ENCODE measurements around the gene COASY. TPM values are rescaled to one million over a fixed set of nuclear protein-coding genes. Genes with fewer than 3 reads are reported as not detected.
"Not testable (repeated sequence)": the region's sequence is repeated elsewhere in the genome, so short reads cannot be mapped to it uniquely, and the experiment has no call there.

The COASY gene
- total and polyA plus RNA-seq, 2 donors from 2014 or later: 71.9 to 145 TPM

DNA sequence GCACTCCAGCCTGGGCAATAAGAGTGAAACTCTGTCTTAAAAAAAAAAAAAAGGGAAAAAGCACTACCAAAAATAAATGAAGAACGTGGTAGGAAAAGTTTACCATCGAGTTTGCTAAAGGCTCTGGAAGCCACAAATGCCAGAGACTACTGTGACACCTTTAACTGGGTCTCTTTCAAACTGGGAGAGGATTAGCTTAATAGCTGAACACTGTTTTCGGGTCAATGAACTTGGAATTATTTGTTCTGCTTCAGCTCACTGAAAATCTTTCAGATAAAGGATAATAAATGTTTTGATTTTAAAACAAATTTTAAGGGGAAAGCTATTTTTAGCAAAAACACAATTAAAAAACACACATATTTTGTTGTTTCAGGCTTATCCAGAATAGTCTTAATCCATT, 45.8 kb downstream of the COASY start:
- Histone ChIP-seq H3K4me1 (ENCODE audit: control insufficient read depth in 2 of 3, insufficient read depth in 2 of 3, low read depth in 1 of 3, low read length in 3 of 3) (peaks cover 0 to 9% (median 6%) of the 10 kb centered on the region in 3 donors), H3K9ac (ENCODE audit: low read length in 3 of 3) (peak overlapping the region in 2 of 3 donors; percentile 78 to 98), H3K9me3 (ENCODE audit: control insufficient read depth in 2 of 3, insufficient read depth in 1 of 3, low read length in 3 of 3) (no peaks in the 10 kb centered on the region), H3K4me3 (ENCODE audit: low read length in 3 of 3) (peak overlapping the region in 2 of 3 donors; percentile 93 to 97), H3K36me3 (ENCODE audit: control insufficient read depth in 2 of 3, insufficient read depth in 3 of 3, low read length in 3 of 3) (peaks cover 0 to 10% (median 8%) of the 10 kb centered on the region in 3 donors), H3K27ac (ENCODE audit: low read depth in 2 of 2, low read length in 2 of 2) (no peak overlapping the region), H3K27me3 (ENCODE audit: control insufficient read depth, insufficient read depth, low read length) (no peaks in the 10 kb centered on the region)
- no peak for FAIRE-seq
- intact Hi-C loops (cut with DNase I): no loop called here
- DNase-seq: no peak
- TF ChIP-seq, protein P1, sequence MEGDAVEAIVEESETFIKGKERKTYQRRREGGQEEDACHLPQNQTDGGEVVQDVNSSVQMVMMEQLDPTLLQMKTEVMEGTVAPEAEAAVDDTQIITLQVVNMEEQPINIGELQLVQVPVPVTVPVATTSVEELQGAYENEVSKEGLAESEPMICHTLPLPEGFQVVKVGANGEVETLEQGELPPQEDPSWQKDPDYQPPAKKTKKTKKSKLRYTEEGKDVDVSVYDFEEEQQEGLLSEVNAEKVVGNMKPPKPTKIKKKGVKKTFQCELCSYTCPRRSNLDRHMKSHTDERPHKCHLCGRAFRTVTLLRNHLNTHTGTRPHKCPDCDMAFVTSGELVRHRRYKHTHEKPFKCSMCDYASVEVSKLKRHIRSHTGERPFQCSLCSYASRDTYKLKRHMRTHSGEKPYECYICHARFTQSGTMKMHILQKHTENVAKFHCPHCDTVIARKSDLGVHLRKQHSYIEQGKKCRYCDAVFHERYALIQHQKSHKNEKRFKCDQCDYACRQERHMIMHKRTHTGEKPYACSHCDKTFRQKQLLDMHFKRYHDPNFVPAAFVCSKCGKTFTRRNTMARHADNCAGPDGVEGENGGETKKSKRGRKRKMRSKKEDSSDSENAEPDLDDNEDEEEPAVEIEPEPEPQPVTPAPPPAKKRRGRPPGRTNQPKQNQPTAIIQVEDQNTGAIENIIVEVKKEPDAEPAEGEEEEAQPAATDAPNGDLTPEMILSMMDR (IDR thresholded peaks at IDR 0.05; ENCODE audit: borderline replicate concordance, extremely low read depth, insufficient read depth): no peak

DNA sequence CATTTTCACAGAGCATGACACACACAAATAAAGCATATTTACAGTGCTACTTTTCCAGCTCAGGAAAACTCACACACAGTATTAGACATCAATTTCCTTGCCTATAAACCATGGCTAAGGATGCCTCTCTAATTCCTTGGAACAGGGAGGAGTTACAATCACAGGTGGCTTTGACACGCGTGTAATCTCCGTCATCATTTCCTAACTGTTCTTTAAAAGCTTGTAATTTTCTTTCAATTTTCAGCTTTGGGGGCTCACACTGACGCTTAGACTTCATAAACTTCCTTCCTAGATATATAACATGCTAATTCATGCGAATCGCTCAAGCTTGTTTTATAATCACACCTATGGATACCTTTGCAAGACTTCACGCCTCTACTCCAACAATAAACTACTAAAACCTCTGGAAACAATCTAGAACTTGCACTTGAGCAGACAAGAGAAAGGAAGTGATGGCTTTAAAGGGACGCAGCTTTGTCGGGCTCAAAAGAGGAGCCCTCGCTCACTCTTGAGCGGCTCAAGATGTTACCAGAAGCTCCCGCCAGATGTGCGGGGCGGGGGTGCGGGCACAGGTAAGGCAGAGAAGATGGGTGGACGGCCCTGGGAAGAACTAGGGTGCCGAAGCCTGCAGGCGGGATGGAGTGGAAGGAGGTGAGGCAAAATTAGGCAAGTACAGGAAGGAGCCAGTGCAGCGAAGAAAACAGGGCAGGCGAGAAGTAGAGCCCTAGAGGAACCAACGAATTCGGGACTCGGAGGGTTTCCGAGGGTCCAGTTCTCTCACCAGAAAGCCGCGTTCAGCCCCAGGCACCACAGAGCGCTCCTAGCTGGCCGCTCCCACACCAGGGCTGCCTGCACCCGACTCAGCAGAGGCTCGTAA, 46.6 kb downstream of the COASY start:
- FAIRE-seq (no peak), DNase-seq (peak in 2 of 5 donors; percentile 42 to 73)
- peak overlapping the region; percentile 93 to 97 (median 94) for H3K4me3 ChIP-seq (ENCODE audit: low read length in 3 of 3)
- no peaks in the 10 kb centered on the region for H3K9me3 ChIP-seq (ENCODE audit: control insufficient read depth in 2 of 3, insufficient read depth in 1 of 3, low read length in 3 of 3)
- H3K27ac ChIP-seq (ENCODE audit: low read depth in 2 of 2, low read length in 2 of 2): peak overlapping the region; percentile 89 to 95
- H3K36me3 ChIP-seq (ENCODE audit: control insufficient read depth in 2 of 3, insufficient read depth in 3 of 3, low read length in 3 of 3): peaks cover 2 to 14% (median 8%) of the 10 kb centered on the region in 3 donors
- H3K4me1 ChIP-seq (ENCODE audit: control insufficient read depth in 2 of 3, insufficient read depth in 2 of 3, low read depth in 1 of 3, low read length in 3 of 3): peaks cover 0 to 9% (median 6%) of the 10 kb centered on the region in 3 donors
- no peaks in the 10 kb centered on the region for H3K27me3 ChIP-seq (ENCODE audit: control insufficient read depth, insufficient read depth, low read length)
- intact Hi-C loops (cut with DNase I): no loop called here
- H3K9ac ChIP-seq (ENCODE audit: low read length in 3 of 3): peak overlapping the region; percentile 78 to 98 (median 82)
- TF ChIP-seq, protein P1 (IDR thresholded peaks at IDR 0.05; ENCODE audit: borderline replicate concordance, extremely low read depth, insufficient read depth): no peak

DNA sequence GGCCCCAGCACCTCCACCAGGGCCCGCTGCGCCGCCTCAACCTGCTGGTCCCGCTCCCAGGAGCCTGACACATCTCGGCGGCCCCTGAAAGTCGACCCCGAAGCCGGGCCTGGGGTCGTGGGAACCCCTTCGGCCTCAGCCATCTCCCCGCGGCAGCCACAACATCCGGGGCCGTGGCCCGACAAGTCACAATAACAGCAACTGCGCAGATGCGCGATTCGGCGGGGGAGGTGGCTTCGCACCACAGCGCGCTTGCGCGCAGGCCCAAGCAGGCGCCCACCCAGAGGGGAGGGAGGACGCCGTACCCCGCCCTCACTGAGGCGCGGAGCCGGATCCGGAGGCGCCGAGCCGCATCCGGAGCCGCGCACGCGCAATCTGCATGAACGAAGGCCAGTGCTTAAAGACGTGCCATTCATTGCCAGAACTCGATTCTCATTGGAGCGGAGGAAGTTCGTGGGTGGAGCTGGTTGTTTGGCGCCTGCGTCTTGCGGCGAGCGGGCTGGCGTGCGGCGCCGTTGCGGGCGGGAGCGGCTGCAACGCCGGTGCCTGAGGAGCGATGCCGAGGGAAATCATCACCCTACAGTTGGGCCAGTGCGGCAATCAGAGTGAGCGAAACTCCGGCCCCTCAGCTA, 47.4 kb downstream of the COASY start, which contains the start of the genes RETREG3 and TUBG1:
TSS of gene RETREG3 (minus strand) at position 193 of the 632 bp plus-strand sequence. CDS start at position 143, 50 bp downstream.
TSS of gene TUBG1 (plus strand) at position 502 of the 632 bp plus-strand sequence. CDS start at position 557, 55 bp downstream.
- TF ChIP-seq, protein P1 (IDR thresholded peaks at IDR 0.05; ENCODE audit: borderline replicate concordance, extremely low read depth, insufficient read depth): no peak
- peak; percentile 99 to 100 (median 99) for DNase-seq
- Histone ChIP-seq H3K27me3 (ENCODE audit: control insufficient read depth, insufficient read depth, low read length) (no peaks in the 10 kb centered on the region), H3K4me3 (ENCODE audit: low read length in 3 of 3) (peak within 1 kb of the TSS; percentile 93 to 97 (median 94)), H3K36me3 (ENCODE audit: control insufficient read depth in 2 of 3, insufficient read depth in 3 of 3, low read length in 3 of 3) (peaks cover 2 to 14% (median 8%) of the 10 kb centered on the region in 3 donors), H3K9me3 (ENCODE audit: control insufficient read depth in 2 of 3, insufficient read depth in 1 of 3, low read length in 3 of 3) (no peaks in the 10 kb centered on the region), H3K27ac (ENCODE audit: low read depth in 2 of 2, low read length in 2 of 2) (peak within 1 kb of the TSS; percentile 89 to 95), H3K4me1 (ENCODE audit: control insufficient read depth in 2 of 3, insufficient read depth in 2 of 3, low read depth in 1 of 3, low read length in 3 of 3) (peaks cover 0 to 9% (median 6%) of the 10 kb centered on the region in 3 donors), H3K9ac (ENCODE audit: low read length in 3 of 3) (peak within 1 kb of the TSS; percentile 78 to 98 (median 82))
- FAIRE-seq: no peak
- intact Hi-C loops (cut with DNase I): no loop called here

DNA sequence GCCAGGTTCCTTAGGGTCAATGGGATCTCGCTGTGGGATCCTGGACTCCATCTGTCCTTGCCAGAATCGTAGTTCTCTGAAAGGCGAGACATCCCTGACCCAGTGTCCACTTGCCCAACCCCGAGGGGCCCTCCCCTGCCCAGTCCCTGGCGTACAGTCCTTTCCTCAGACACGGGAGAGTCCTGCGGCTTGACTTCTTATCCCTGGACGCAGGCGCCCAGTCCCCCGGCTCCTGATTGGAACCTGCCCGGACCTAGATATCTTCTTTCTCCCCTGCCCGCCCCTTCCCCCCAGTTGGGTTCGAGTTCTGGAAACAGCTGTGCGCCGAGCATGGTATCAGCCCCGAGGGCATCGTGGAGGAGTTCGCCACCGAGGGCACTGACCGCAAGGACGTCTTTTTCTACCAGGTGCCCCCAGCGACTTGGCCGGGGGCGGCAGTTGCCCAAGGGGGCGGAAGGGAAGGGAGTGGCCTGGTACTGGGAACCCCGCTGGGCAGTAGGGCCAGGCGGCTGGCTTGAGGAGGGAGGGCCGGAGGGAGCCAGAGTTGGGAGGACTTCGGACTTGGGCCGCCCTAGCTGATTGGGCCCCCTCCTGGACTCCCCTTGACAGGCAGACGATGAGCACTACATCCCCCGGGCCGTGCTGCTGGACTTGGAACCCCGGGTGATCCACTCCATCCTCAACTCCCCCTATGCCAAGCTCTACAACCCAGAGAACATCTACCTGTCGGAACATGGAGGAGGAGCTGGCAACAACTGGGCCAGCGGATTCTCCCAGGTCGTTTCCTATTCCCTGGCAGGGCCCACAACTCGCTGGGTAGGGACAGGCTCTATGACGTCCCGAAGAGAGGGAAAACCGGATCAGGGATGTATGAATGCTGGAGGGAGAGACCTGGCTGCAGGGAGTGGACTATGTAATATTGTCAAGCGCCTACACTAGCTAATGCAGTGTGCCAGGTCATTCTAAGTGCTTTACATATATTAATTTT, 48.2 kb downstream of the COASY start:
- FAIRE-seq; H3K27me3 ChIP-seq (ENCODE audit: control insufficient read depth, insufficient read depth, low read length); H3K9me3 ChIP-seq (ENCODE audit: control insufficient read depth in 2 of 3, insufficient read depth in 1 of 3, low read length in 3 of 3); intact Hi-C loops (cut with DNase I); H3K4me1 ChIP-seq (ENCODE audit: control insufficient read depth in 2 of 3, insufficient read depth in 2 of 3, low read depth in 1 of 3, low read length in 3 of 3): not testable (repeated sequence)
- Histone ChIP-seq H3K27ac (ENCODE audit: low read depth in 2 of 2, low read length in 2 of 2) (peak overlapping the region; percentile 8 to 51), H3K9ac (ENCODE audit: low read length in 3 of 3) (peak overlapping the region; percentile 68 to 74 (median 73)), H3K36me3 (ENCODE audit: control insufficient read depth in 2 of 3, insufficient read depth in 3 of 3, low read length in 3 of 3) (peaks cover 2 to 22% (median 14%) of the 10 kb centered on the region in 3 donors), H3K4me3 (ENCODE audit: low read length in 3 of 3) (peak overlapping the region; percentile 75 to 93 (median 91))
- peak in 2 of 5 donors; percentile 60 to 87 for DNase-seq
